Subcutaneous adipose tissue (tissue), 4 donors: ENCODE measurements around the gene CRADD. TPM values are rescaled to one million over a fixed set of nuclear protein-coding genes. Genes with fewer than 3 reads are reported as not detected.

Experiments used
- total RNA-seq, 4 donors: library from RNA; depleted of rRNA; stranded (reverse); fragments of >200 nt; gene quantifications; one replicate each; pipeline ENCODE4 v1.1.0, GENCODE V29; 2016
- TF ChIP-seq, protein P1 (sequence below): fragments of 450-650 bp; IDR thresholded peaks from one replicate; pipeline ENCODE4 v1.5.1; 2016; ENCODE audit warnings: low read depth, mild to moderate bottlenecking, control low read depth, antibody characterized with exemption, moderate library complexity

Gene CRADD
- total RNA-seq, 4 donors from 2014 or later: 22.5 to 43.7 (median 39.3) TPM

DNA sequence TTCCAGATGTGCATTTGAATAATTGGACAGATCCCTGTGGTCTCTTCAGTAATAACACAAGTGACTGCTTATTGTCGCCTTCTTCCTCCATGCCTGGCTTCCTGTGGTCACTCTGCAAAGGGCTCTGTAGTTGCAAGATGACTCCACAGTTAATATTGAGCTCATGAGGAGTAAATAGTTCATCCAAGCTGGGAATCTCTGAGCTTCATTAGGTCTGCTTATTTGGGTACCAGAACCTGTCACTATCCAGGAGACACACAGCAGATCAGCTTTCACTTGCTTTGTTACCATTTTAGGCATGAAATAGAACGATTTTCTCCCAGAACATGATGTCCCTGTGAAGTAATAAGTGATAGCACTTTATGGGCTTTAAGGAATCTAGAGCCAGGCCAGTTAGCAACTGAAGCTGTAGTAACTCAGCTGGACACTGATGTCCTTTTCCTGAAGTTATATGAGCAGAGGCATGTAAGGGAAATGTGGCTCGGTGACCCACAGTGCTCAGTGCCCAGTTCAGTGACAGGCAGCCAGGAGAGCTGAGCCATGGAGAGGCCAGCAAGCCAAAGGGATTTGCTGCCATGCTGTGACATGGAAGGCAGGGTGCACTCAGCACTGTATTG is 50.1 kb downstream of the CRADD start:
- TF ChIP-seq, protein P1, sequence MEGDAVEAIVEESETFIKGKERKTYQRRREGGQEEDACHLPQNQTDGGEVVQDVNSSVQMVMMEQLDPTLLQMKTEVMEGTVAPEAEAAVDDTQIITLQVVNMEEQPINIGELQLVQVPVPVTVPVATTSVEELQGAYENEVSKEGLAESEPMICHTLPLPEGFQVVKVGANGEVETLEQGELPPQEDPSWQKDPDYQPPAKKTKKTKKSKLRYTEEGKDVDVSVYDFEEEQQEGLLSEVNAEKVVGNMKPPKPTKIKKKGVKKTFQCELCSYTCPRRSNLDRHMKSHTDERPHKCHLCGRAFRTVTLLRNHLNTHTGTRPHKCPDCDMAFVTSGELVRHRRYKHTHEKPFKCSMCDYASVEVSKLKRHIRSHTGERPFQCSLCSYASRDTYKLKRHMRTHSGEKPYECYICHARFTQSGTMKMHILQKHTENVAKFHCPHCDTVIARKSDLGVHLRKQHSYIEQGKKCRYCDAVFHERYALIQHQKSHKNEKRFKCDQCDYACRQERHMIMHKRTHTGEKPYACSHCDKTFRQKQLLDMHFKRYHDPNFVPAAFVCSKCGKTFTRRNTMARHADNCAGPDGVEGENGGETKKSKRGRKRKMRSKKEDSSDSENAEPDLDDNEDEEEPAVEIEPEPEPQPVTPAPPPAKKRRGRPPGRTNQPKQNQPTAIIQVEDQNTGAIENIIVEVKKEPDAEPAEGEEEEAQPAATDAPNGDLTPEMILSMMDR: no peak

DNA sequence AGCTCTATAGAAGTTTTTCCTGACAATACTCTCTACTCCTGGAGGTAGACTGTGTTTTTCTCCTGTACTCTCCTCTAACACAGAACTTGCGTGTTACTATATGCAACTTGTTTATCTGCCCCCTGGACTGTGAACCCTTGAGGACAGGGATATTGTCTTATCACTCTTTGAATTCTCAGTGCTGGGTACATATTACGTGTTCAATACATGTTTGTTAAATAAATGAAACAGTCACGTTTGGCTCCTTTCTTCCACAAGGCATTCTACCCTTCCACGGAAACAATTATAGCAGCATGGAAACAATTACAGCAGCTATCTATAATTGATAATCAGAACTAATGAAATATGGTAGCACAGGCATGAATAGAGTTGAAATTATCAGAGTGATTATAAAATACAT is 50.7 kb downstream of the CRADD start:
- TF ChIP-seq, protein P1: no peak

DNA sequence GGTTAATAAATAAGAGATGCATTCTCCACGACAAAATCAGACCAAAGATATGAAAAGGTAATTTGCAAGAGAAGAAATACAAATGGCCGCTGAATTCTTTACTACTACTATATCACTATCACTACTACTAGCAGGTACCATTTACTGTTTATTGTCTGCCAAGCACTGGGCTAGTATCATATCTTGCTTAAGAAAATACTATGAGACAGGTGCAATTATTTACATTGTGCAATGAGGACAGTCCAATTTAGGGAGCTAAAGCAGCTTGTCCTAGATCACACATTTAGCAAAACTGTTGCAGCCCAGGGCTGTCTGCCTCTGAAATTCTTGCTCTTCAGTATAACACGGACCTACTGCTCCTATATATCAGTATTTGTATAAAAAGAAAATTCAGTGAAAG is 52.8 kb downstream of the CRADD start:
- TF ChIP-seq, protein P1: no peak

GRCh38 chr12:93733358-93733757 is 56.2 kb downstream of the CRADD start:
- TF ChIP-seq, protein P1: no peak

- TF ChIP-seq, protein P1: no peak
Observed at GRCh38 chr12:93733928-93734327, 56.8 kb downstream of the CRADD start.

DNA sequence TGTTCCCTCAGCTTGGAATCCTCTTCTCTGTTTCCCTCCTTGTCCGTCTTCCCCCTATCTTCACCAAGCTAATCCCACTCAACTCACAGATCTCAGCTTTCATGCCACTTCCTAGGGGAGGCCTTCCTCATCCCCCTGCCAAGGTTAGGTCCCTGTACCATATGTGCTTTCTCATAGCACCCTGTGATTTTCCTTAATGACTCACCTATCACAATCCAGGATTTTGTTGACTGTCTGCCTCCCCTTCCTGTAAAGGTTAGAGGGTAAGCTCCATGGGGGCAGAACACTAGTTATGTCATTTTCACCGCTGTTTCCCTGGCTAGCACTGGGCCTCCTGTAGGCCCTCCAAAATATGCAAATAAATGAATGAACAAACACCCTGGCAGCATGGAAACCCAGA is 57.6 kb downstream of the CRADD start:
- TF ChIP-seq, protein P1: no peak

DNA sequence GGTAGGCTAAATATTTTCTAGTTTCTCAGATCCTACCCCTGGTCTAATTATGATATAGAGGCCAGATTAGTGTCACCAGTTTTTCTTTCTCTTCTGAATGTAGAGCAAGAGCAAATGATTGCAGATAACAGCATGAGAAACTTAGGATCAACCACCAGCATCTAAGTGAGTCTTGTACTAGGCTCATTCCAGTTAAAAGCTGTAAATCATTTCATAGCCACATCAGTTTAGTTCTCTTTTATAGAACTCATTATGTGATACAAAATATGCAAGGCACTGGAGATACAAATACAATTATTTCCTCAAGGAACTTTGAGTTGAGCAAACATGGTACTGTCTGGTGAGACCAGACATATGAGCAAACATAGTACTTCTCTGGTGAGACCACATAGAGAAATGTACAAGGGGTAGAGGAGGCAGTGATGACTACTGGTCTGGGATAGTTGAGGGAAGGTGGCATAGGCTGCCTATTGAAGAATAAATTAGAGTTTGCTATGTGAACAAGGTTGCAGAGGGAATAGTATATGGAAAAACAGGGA is 59.5 kb downstream of the CRADD start:
- TF ChIP-seq, protein P1: no peak
